GM18907 (cell line): Measurements from ENCODE around the gene NOL8.

Experiments
- ATAC-seq: cut with Tn5 transposase; IDR thresholded peaks from one replicate; pipeline ENCODE4 v1.9.1; 2021; ENCODE audit warnings: mild to moderate bottlenecking, moderate library complexity; ENCODE audit not compliant: unreplicated experiment

The NOL8 gene

DNA sequence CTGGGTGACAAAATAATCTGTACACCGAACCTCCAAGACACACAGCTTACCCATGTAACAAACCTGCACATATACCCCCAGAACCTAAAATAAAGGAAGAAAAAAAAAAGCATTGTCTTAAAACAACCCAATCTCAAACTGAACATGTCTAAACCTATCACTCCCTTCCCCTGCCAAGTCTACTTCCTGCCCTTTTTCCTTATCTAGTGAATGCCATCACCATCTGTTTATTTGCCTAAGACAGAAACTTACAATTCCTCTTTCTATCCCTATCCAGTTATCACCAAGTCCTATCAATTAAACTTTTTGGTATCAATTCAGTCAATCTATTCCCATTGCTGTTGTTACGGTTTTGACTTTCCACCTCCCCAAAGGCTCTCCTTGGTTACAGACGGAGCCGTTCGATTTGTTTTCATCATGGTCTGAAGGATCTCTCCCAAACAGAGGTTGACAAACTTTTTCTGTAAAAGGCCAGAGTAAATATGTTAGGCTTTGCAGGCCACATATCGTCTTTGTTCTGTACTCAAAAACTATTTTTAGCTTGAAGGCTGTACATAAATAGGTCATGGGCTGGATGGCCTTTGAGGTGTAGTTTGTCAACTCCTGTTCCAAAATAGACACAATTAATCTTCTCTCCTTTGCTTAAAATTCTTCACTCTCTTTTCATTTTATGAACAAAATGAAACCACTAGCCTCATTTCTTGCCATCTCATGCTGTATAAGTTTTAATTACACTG, 12.1 kb downstream of the NOL8 start:
- ATAC-seq: no peak

DNA sequence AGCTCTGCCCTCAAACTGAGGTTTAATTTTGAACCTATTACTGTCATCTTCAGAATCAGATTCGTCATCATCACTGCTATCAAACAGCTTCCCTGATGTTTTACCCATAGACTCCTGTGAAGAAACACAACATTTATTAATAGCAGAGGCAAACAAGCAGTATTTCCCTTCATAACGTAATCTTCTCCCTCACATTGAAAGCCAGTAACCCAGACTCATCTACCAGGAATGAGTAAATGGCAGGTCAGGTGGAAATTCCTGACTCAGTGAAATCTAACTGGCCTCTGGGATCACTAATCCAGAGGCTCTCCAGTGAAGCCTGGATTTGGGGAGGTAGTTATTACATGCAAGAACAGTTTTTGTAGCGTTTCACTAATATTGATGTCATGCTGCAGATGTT, 14.6 kb downstream of the NOL8 start:
- no peak for ATAC-seq

DNA sequence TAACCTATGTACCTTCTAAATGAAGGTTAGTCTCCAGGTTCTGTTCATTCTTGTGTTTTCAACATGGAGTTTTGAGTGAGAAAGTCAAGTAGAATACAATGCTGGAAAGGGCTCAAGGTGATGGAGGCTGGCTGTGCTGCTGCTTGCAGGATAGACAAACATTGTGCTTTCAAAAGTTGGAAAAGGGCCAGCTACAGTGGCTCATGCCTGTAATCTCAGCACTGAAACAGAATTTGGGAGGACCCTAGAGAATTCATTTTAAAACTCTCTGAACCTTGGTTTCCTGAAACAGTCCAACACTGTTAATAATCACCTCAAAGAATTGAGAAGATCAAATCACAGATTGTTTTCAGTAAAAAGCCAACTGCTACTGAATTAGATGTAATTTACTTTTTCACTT, 16.3 kb downstream of the NOL8 start:
- ATAC-seq: no peak

DNA sequence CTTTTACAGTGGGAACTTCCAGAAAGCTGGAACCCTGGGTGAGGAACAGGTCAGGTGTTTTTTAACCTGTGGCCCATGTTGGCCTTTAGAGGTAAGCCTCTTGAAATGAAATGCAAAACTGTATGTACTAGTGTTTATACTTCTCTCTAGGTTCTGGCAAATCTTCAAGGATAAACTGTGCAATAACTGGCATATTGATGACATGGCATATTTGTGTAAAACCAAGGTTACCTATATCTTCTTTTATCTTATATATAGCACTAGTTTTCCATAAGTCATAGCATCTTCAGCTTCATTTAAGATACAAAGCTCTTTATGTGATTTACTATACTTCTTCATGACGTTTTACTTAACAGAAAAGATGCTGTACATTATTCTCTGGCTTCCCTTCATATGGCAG, 24.2 kb downstream of the NOL8 start:
- no peak for ATAC-seq

DNA sequence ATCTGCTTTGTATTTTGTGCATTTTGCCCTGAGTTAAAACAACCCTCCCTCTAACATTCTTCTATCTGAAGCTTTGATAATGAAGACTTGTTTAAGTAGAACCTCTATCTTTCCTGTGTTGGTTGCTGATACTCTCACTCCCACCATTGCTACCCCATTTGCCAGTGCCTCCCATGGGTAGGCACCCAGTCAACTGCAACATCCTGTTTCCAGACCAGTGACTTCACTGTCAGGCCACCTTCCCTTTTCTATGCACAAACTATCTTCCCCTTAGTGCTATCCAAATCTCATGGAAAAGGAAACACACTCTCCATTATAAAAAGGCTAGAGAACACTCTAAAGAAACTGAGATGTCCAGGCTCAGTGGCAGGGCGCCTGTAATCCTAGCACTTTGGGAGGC, 26.0 kb downstream of the NOL8 start:
- ATAC-seq: no peak

DNA sequence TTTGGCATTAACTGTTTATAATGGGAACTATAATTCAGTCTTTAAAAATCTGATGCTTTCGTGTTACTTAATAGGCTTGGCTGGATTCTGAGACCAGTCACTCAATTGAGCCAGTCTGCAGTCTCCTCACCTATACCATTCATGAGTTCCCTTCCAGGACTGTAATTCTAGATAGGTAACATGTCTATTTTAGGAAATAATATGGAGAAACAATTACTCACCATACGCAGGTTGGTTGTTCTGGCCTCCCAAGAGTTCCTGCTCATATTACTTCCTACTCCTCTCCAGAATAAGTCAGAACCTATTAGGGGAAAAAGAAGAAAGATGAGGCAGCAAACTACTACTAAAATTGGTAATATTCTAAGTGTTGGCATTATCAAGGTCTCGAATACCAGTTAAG, 27.1 kb downstream of the NOL8 start:
- no peak for ATAC-seq

DNA sequence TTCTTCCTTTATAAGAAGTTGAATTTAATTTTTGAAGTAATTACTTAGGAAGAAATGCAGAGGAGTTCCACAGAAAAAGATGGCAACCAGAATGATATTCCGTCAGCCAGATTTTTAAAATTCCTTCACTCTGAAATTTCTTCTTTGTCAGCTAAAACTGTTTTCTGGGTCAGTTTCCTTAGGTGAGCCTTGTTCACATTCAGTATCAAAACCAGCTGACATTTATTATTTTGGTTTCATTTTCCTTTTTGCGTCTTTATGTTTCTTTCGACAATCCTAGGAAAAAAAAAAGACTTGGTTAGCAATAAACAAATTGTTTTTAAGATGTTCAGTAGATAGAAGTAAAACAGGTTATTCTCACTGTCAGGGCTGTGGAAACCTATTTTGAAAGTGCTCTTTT, 27.5 kb downstream of the NOL8 start:
- ATAC-seq: no peak

DNA sequence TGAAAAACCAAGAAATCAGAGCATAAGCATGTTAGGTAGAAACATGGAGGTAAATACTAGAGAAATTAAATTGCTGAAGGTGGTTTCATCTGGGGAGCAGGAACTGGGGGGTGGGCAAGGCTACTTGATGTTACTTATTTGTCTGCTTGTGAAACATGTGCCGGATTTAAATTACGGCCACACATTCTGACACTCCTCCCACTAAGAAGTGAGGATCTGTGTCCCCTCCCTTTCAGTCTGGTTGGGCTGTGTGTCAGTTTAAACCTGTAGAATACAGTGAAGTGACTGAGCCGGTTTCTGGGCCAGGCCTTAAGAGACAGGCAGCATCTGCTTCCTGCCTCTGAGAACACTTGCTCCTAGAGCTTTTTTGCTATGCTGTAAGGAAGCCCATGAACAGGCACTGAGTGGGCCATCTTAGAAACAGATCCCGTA, 29.3 kb downstream of the NOL8 start:
- no peak for ATAC-seq

DNA sequence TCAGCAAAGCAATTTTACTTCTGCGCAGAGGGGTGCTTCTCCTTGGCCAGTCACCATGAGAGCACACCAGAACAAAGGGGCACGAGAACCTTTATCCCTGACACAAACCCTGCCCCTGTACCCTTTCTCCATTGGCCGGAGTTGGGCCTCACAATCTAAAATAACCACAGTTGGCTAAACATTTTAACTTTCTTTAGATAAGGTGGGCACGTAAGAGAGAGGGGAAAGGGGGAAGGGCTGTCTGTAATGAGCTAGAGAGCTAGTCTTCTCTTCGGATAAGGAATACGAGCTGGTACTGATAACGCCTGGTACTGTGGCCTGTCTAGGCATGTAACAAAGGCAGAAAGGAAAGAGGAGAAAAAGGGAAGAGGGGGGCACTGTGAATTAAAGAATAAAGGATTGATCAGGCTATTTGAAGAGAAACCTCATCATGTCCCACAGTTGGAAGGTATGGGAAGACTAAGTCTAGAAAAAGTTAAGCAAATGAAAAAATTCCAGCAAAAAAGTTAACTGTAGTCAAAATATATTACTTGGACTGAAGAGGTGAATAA, 29.8 kb downstream of the NOL8 start:
- no peak for ATAC-seq

DNA sequence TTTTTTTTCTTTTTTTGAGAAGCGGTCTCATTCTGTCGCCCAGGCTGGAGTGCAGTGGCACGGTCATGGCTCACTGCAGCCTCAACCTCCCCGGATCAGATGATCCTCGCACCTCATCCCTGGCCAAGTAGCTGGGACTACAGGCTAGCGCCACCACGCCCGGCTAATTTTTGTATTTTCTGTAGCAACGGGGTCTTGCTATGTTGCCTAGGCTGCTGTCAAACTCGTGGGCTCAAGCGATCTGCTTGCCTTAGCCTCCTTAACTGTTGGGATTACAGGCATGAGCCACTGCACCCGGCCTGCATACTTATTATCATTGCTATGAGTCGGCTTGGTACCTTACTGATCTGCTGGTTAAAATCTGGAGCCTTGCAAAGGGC, 30.9 kb downstream of the NOL8 start:
- no peak for ATAC-seq

DNA sequence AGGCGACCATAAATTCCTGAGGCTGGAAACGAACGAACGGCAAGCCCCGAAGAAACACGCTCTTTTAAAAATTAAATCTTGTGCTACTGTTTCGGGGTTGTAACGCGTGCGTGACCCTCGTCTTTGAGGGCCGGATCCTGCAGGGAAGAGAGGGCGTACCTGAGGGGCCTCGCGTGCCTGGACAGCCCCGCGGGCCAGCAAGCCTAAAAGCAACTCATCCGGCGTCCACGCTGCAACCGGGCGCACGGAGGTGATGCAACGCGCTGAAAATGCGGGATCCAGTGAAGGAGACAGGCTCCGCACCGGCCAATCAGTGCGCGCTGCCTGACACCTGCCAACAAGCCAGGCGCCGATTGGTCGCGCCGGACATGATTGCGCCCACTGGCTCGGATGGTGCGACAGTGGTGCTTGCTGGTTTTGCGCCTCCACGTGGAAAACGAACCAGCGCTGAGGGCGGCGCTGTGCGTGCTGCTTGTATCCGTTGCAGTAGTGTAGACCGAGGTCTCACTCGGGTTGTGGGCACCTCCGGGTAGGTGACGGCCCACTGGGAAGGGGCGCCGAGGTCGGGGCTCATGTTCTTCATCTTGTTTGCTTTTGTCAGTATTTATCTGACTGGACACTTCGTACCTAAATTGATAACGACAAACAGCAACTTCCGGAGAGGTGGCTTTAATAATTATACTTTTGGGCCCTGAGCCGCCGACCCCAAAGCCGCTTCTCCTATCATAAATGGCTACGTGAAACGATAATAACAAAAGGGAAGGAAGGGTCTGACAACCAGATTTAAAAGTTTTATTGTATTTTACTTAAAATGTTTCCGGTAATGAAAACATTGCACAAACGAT, 31.5 kb downstream of the NOL8 start, which contains the start of gene IARS1:
TSS of gene IARS1 (minus strand) at position 246 of the 845 bp plus-strand sequence. CDS start 4,278 bp downstream, outside the sequence.
- ATAC-seq: peak; percentile 96

DNA sequence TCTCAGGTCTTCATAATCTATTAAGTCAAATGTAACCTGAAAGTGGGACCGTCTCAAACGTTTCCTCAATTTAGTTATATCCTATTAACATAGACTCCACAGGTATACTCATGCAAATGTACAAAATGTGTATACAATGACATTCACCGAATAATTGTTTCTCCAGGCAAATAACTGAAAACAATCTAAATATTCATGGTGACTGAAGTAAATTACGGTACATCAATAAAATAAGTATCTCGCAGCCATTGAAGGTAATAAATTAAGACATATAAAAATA, 32.1 kb downstream of the NOL8 start:
- ATAC-seq: no peak

DNA sequence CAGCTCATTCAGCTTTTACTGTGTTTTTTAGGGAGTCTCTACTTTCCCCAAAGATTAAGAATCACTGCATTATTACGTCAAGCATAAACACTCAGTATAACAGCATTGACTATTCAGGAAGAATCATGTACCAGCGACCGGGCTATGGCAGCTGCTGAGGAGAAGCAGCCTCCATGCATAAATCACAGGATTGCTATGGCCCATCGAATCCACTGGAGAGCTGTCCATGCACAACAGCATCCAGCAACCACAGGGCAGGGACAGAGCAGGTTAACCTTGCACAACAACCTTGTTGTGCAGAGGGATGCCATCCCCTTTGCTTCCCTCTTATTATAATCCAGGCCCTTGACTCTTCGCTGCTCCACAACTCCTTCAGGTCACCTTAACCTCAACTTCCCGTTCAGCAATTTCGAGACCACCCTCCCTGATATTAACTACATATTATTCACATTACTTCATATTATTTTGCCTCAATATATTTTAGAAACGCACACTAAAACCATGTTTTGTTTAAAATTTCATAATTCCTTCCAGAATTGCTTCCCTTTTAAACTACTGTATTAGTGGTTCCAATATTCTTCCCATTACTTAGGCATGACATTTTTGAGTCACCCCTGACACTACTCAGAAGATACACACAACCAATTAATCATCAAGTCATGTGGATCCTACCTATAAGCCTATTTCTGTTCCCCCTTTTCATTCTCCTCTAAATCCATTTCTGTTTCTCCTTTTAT, 32.6 kb downstream of the NOL8 start:
- no peak for ATAC-seq

DNA sequence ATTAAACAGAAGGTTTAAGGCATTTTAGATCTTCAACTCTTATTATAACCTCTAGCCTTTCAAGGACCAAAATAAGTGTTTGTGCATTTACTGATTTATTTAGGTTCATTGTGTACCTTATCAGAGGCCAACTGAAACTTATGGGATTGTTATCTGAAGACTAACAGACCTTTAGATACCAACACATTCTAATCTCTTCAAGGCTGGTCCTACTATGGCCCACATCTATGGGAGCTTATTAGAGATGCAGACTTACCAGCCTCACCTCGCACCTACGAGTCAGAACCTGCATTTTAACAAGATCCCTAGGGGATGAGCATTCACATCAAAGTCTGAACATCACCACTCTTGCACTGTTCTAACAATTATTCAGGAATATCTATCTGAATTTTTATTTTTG, 33.6 kb downstream of the NOL8 start:
- ATAC-seq: no peak

DNA sequence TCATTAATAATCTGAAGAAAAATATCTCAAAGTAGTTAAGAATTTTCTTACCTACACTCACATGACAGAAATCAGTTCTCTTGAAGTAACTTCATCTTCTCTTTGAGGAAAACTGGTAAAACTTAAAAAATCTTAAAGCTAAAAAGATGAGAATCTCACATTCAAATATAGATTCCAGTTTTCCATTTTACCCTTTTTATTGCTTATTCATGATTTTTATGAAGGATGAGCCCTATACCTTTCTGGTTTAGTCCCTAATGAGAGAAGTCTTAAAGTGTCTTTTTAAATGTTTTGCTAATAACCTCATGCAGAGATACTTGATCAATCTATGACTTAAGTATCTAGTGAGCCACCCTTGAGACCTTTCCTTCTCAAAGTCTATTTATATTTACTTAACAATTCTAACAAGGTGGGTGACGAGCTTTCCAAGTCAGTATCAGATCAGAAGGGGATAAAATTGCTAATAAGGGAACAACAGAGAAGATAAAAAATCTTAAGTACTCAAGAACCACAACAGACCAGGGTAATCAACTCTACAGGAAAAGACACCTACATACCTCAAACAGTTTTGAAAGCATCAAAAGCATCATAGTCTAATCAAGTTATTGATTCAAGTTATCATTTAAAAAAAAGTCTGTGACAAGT, 34.2 kb downstream of the NOL8 start:
- ATAC-seq: no peak

DNA sequence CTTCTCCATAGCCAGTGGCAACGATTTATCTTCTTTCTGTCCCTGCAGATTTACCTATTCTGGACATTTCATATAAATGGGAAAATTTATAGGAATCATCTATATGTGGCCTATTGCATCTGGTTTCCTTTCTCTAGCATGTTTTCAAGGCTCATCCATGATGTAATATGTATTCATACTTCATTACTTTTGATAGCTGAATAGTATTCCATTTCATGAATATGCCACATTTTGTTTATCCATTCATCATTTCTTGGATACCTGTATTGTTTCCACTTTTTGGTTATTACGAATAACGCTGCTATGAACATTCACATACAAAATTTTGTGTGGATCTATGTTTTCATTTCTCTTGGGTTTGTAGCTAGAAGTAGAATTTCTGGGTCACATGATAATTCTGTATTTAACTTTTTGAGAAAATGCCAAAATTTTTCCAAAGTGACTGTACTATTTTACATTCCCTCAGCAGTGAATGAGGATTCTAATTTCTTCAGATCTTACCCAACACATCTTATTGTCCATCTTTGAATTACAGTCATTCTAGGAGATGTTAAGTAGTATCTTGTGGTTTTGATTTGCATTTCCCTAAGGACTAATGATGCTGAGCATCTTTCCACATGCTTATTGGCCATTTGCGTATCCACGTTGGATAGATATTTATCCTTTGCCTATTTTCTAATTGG, 35.3 kb downstream of the NOL8 start:
- no peak for ATAC-seq

DNA sequence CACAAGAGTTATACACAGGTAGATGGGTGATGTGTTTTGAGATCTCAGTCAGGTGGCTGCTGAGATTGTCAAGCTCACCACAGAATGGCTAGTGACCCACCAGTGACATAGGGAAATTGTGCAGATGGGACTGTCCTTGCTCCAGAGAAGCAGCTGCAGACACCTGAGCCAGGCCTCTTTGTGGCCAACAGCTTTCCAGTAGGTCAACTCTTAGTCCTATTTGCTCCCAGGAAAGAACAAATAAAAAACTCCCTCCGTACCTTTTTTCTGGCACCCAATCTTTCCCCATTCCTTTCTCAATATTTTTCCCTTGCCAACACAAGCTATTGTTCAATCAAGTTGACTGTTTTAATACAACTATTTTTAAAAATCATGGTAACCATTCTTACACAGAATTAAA, 45.8 kb downstream of the NOL8 start:
- no peak for ATAC-seq

DNA sequence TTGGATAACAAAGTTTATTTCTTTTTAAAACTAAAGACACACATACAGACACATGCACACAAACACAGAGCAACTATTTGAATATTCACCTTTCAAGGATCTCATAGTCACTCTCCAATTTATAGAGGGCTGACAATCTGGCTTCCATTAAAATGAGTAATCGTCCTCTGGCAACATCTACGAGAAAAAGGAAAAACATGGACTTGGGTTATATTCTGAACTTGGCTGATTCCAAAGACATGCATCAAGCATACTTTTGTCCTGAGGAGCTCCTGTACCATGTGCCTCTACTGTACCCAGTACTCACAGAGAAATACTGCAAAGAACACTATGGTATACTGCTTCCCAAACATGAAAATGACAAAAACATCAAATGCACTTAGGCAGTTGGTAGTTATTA, 47.0 kb downstream of the NOL8 start:
- ATAC-seq: no peak

DNA sequence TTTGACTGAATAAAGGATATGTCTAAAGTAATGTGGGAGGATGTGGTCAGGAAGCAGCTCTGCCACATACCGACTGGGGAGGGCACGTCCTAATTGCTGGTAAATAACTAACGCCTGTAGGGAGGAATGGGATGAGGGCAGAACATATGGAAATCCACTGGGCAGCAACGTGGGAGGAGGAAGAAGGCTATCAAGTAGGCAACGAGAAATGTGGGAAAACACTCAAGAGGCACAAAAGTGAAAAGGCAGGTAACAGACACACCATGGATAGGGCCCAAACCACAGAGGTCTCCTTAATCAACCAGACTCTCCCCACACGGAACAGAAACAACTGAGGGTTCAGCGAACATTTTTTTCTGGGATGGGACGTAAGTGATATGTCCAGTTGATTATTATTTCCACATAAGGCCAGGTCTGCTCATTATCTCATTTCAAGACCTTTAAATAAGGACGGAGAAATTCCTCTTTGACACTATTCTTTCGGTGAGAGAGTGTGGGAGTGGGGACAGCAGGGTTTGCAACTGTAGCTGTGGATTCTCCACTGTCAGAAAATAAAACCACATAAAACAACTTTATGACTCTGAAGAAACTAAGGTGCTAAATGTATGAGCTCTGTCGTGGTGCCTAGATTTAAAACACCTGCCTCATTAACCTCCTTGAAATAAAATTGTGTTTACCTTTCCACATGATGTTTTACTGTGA, 48.7 kb downstream of the NOL8 start:
- ATAC-seq: no peak

DNA sequence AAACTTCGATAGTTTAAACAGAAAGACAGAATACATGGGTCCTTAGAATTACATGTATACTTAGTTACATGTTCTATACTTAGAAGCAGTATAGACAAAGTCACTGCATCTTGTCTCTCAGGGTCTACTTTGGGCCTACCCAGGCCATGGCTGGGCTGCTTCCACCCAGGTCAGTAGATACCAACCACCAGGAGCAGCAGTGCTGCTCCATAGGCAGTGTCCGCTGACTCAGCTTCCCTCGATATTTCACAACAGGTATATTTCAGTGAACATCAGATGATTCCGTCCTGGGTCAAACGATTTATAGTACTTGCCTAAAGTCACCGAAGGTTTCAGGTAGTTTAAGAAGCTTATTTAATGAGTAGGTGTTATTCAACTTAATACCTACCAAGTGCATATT, 49.6 kb downstream of the NOL8 start:
- no peak for ATAC-seq
